K562 (cell line): ENCODE results near the gene AP1M2. TPM values are rescaled to one million over a fixed set of nuclear protein-coding genes. Genes with fewer than 3 reads are reported as not detected.

Experiments
- CREB3L1 ChIP-seq: fragments of 450-650 bp; IDR thresholded peaks from 2 replicates; pipeline ENCODE4 v1.6.1; 2014; ENCODE audit warnings: low read depth, mild to moderate bottlenecking, moderate library complexity, borderline replicate concordance
- CSDE1 ChIP-seq, 2 experiments: fragments of 450-650 bp; IDR thresholded peaks; 2 replicates each; pipeline ENCODE4 v1.6.1; 2016; ENCODE audit warnings: mild to moderate bottlenecking in 1 of 2
- ELF2 ChIP-seq: fragments of 250-450 bp; sonication (Bioruptor Pico); IDR thresholded peaks from 2 replicates; pipeline ENCODE4 v1.5.0; 2021; ENCODE audit warnings: mild to moderate bottlenecking
- ELF4 ChIP-seq: fragments of 450-650 bp; formaldehyde crosslinking; IDR thresholded peaks from 2 replicates; pipeline ENCODE4 v1.4.0; 2022; ENCODE audit warnings: missing genetic modification characterization
- EP400 ChIP-seq: fragments of 450-650 bp; IDR thresholded peaks from 2 replicates; pipeline ENCODE4 v1.6.1; 2017; ENCODE audit warnings: antibody characterized with exemption, mild to moderate bottlenecking, moderate library complexity
- GATAD2A ChIP-seq: fragments of 450-650 bp; IDR thresholded peaks from 2 replicates; pipeline ENCODE4 v1.6.1; 2017
- KLF10 ChIP-seq: fragments of 250-450 bp; sonication (Bioruptor Pico); IDR thresholded peaks from 2 replicates; pipeline ENCODE4 v1.6.1; 2021; ENCODE audit warnings: matching md5 sums
- KLF6 ChIP-seq: fragments of 250-450 bp; sonication (Bioruptor Pico); IDR thresholded peaks from 2 replicates; pipeline ENCODE4 v1.4.0; 2020; ENCODE audit warnings: mild to moderate bottlenecking, moderate library complexity, borderline replicate concordance
- NCOA1 ChIP-seq: fragments of 450-650 bp; IDR thresholded peaks from 2 replicates; pipeline ENCODE4 v1.6.1; 2016; ENCODE audit warnings: low read depth
- NEUROD1 ChIP-seq: fragments of 150-350 bp; IDR thresholded peaks from 2 replicates; pipeline ENCODE4 v1.6.1; 2014; ENCODE audit warnings: borderline replicate concordance, low read length, low read depth; ENCODE audit not compliant: partially characterized antibody
- NFXL1 ChIP-seq: fragments of 450-650 bp; formaldehyde crosslinking; IDR thresholded peaks from 2 replicates; pipeline ENCODE4 v1.4.0; 2021; ENCODE audit warnings: mild to moderate bottlenecking
- PRMT5 ChIP-seq: sonication (generic); formaldehyde crosslinking; IDR thresholded peaks from 2 replicates; pipeline ENCODE4 v1.5.0; 2020; ENCODE audit warnings: missing genetic modification reagents
- RBBP5 ChIP-seq: fragments of 200-600 bp; sonication (generic); IDR thresholded peaks from 2 replicates; pipeline ENCODE4 v1.6.1; 2012; ENCODE audit warnings: borderline replicate concordance, mild to moderate bottlenecking, low read length, control low read depth, inconsistent platforms; ENCODE audit not compliant: insufficient read depth, poor library complexity, severe bottlenecking
- RBM22 ChIP-seq: fragments of 200-400 bp; formaldehyde crosslinking; IDR thresholded peaks from 2 replicates; pipeline ENCODE4 v1.6.1; 2018; ENCODE audit warnings: low read length, low read depth; ENCODE audit not compliant: poor library complexity, severe bottlenecking
- SAFB2 ChIP-seq: fragments of 200-400 bp; formaldehyde crosslinking; IDR thresholded peaks from 2 replicates; pipeline ENCODE4 v1.6.1; 2018; ENCODE audit warnings: borderline replicate concordance, low read length, low read depth, moderate library complexity; ENCODE audit not compliant: severe bottlenecking
- SNRNP70 ChIP-seq: fragments of 200-400 bp; formaldehyde crosslinking; optimal IDR thresholded peaks from 2 replicates; pipeline ENCODE3; 2017; ENCODE audit warnings: low read depth, low read length
- STAT5A ChIP-seq: IDR thresholded peaks from 2 replicates; pipeline ENCODE4 v1.6.1; 2012; ENCODE audit warnings: low read length, inconsistent platforms, borderline replicate concordance
- TEAD2 ChIP-seq: fragments of 450-650 bp; IDR thresholded peaks from 2 replicates; pipeline ENCODE4 v1.6.1; 2016; ENCODE audit warnings: missing genetic modification characterization, control low read depth, missing compliant biosample characterization
- TRIM28 ChIP-seq: fragments of 450-650 bp; IDR thresholded peaks from 2 replicates; pipeline ENCODE4 v1.6.1; 2017
- ZBTB17 ChIP-seq: fragments of 450-650 bp; formaldehyde crosslinking; IDR thresholded peaks from 2 replicates; pipeline ENCODE4 v1.4.0; 2020; ENCODE audit warnings: mild to moderate bottlenecking
- polyA plus RNA-seq, 8 experiments: library from polyadenylated mRNA; depleted of rRNA in 4 of 8; stranded (reverse) in 5 of 8; unstranded in 3 of 8; fragments of >200 nt; fragmentation: Nextera tagmentation in 2 of 8; fragmentation: Illumina TruSeq in 1 of 8; extraction: Ambion mirVana in 2 of 8; extraction: Trizol in 1 of 8; gene quantifications; 2 replicates each; pipeline versions ENCODE4 v1.2.1 to v1.2.3, GENCODE V29; 2011 to 2014; ENCODE audit warnings: inconsistent platforms in 1 of 8, missing spikeins in 1 of 8
- total RNA-seq, 7 experiments: library from RNA; depleted of rRNA in 6 of 7; stranded (reverse); fragments of >200 nt in 6 of 7; fragmentation: Illumina TruSeq in 2 of 7; extraction: Trizol in 2 of 7; gene quantifications; 2 replicates each; pipeline versions ENCODE4 v1.2.1 to v1.2.3, GENCODE V29; 2011 to 2021; ENCODE audit warnings: low replicate concordance in 1 of 7
- TF ChIP-seq, protein P1 (sequence below), 2 experiments: fragments of 450-650 bp; IDR thresholded peaks; 2 replicates each; pipeline ENCODE4 v1.6.1; 2018; ENCODE audit warnings: mild to moderate bottlenecking in 2 of 2, low read depth in 1 of 2; ENCODE audit not compliant: partially characterized antibody in 2 of 2
- TF ChIP-seq, protein P2 (sequence below): fragments of 250-450 bp; sonication (Bioruptor Pico); IDR thresholded peaks from 2 replicates; pipeline ENCODE4 v1.6.1; 2021; ENCODE audit warnings: mild to moderate bottlenecking
- TF ChIP-seq, protein P3 (sequence below): fragments of 450-650 bp; formaldehyde crosslinking; IDR thresholded peaks from 2 replicates; pipeline ENCODE4 v1.4.0; 2020; ENCODE audit warnings: mild to moderate bottlenecking, mixed read lengths

Gene AP1M2
- total and polyA plus RNA-seq, 9 of the 15 experiments (the other 6 are each of a cell fraction or from before 2014, with no cell fraction given): 0.33 to 1.4 (median 0.89) TPM; not detected in 1

DNA sequence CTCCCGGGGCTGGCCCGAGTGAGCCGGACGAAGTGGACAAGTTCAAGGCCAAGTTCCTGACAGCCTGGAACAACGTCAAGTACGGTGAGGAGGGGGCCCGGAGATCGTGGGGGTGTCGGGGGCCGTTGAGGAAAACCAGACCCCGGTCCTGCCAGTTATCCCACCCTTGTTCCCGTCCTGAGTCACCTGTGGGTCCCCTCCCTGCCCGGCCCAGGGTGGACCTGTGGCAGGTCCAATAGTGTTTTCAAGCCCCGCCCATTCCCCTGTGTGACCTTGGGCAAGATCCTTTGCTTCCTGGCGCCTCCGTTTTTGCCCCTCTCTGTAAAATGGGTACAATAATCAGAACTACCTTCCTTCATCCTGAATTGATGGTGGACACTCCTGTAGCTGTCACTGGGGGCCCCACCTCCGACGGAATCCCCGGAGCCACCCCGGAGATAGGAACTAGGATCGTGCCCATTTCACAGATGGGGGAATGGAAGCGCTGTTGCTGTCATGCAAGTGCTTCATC lies 42.8 kb downstream of the AP1M2 start (continued):
- TF ChIP-seq, protein P1, sequence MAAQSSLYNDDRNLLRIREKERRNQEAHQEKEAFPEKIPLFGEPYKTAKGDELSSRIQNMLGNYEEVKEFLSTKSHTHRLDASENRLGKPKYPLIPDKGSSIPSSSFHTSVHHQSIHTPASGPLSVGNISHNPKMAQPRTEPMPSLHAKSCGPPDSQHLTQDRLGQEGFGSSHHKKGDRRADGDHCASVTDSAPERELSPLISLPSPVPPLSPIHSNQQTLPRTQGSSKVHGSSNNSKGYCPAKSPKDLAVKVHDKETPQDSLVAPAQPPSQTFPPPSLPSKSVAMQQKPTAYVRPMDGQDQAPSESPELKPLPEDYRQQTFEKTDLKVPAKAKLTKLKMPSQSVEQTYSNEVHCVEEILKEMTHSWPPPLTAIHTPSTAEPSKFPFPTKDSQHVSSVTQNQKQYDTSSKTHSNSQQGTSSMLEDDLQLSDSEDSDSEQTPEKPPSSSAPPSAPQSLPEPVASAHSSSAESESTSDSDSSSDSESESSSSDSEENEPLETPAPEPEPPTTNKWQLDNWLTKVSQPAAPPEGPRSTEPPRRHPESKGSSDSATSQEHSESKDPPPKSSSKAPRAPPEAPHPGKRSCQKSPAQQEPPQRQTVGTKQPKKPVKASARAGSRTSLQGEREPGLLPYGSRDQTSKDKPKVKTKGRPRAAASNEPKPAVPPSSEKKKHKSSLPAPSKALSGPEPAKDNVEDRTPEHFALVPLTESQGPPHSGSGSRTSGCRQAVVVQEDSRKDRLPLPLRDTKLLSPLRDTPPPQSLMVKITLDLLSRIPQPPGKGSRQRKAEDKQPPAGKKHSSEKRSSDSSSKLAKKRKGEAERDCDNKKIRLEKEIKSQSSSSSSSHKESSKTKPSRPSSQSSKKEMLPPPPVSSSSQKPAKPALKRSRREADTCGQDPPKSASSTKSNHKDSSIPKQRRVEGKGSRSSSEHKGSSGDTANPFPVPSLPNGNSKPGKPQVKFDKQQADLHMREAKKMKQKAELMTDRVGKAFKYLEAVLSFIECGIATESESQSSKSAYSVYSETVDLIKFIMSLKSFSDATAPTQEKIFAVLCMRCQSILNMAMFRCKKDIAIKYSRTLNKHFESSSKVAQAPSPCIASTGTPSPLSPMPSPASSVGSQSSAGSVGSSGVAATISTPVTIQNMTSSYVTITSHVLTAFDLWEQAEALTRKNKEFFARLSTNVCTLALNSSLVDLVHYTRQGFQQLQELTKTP (IDR thresholded peaks at IDR 0.05; ENCODE audit: low read depth in 1 of 2, partially characterized antibody in 2 of 2): no peak
- TF ChIP-seq, protein P2, sequence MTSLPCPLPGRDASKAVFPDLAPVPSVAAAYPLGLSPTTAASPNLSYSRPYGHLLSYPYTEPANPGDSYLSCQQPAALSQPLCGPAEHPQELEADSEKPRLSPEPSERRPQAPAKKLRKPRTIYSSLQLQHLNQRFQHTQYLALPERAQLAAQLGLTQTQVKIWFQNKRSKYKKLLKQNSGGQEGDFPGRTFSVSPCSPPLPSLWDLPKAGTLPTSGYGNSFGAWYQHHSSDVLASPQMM (CRISPR knock-in tag): no peak
- no peak for TF ChIP-seq ZBTB17 (CRISPR knock-in tag)
- no peak for TF ChIP-seq ELF2 (CRISPR knock-in tag)
- TF ChIP-seq STAT5A: no peak
- TF ChIP-seq NEUROD1: no peak
- no peak for TF ChIP-seq PRMT5 (CRISPR knock-in tag)
- TF ChIP-seq TRIM28: no peak
- TF ChIP-seq NFXL1: no peak
- no peak for TF ChIP-seq TEAD2 (tag)
- TF ChIP-seq CSDE1 (IDR thresholded peaks at IDR 0.05): no peak
- no peak for TF ChIP-seq EP400
- no peak for TF ChIP-seq GATAD2A
- TF ChIP-seq SNRNP70: no peak
- TF ChIP-seq, protein P3, sequence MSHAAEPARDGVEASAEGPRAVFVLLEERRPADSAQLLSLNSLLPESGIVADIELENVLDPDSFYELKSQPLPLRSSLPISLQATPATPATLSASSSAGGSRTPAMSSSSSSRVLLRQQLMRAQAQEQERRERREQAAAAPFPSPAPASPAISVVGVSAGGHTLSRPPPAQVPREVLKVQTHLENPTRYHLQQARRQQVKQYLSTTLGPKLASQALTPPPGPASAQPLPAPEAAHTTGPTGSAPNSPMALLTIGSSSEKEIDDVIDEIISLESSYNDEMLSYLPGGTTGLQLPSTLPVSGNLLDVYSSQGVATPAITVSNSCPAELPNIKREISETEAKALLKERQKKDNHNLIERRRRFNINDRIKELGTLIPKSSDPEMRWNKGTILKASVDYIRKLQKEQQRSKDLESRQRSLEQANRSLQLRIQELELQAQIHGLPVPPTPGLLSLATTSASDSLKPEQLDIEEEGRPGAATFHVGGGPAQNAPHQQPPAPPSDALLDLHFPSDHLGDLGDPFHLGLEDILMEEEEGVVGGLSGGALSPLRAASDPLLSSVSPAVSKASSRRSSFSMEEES (CRISPR knock-in tag): no peak
- no peak for TF ChIP-seq RBM22
- no peak for TF ChIP-seq CREB3L1
- 0 out of 2 replicates have a peak, but pooled peaks have one; percentile 46 for TF ChIP-seq KLF10 (CRISPR knock-in tag)
- TF ChIP-seq NCOA1: no peak
- no peak for TF ChIP-seq ELF4 (CRISPR knock-in tag)
- peak; percentile 5 for TF ChIP-seq RBBP5
- TF ChIP-seq SAFB2: no peak
- no peak for TF ChIP-seq KLF6 (CRISPR knock-in tag)
